HG03196 (cell line): ENCODE measurements around the gene DGKI.
"Not testable (repeated sequence)": the region's sequence is repeated elsewhere in the genome, so short reads cannot be mapped to it uniquely, and the experiment has no call there.

ENCODE experiments used
- ATAC-seq: cut with Tn5 transposase; IDR thresholded peaks from one replicate; pipeline ENCODE4 v1.9.1; 2021; ENCODE audit not compliant: unreplicated experiment

The DGKI gene

DNA sequence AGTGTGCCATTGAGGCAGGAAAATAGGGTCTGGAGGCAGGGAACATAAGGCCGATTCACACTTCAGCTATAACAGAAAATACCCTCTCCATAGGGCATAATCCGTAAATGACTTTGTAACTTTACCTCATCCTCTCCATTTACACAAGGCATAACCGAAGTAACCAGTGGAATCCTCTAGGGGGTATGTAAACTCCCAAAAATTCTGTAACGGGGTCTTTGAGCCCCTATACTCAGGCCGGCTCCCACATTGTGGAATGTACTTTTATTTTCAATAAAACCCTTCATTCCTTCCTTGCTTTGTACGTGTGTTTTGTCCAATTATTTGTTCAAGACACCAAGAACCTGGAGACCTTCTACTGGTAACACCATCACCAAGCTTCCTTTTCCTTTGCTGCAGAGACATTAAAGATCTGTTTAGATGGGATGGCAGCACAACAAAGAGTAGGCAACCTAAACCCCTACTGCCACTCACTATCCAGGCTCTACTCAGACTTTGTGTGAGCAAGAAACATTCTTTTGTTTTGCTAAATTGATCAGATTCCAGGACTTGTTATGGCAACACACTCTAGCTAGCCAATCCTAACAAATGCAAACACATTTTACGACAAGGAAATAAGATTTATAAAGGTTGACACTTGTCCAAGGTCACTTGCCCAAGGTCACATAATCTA, 99.3 kb downstream of the DGKI start:
- no peak for ATAC-seq

DNA sequence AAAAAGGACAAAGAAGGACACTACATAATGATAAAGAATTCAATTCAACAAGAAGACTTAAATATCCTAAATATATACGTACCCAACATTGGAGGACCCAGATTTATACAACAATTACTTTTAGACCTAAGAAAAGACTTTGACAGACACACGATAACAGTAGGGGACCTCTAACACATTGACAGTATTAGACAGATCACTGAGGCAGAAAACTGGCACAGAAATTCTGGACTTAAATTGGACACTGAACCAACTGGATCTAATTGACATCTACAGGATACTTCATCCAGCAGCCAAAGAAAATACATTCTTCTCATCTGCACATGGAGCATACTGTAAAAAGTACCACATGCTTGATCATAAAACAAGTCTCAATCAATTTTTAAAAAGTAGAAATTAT, 103.8 kb downstream of the DGKI start:
- no peak for ATAC-seq

DNA sequence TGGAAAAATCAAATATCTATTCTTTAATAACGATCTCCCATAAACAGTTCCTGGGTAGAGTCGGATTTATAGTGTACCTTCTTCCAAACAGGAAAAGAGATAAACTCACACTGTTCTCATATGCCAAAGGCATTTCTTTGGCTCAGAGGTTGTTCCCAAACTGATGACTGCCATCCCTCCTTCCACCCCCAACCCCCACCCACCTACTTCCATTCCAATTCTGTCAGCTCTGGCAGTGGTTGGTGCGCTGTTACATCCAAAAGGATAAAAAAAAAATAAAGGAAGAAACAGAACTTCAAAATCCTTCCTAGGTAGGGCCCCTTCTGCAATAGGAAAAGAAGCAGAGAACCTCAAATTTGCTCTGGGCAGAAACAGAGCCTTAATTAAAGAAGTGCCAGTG, 104.7 kb downstream of the DGKI start:
- ATAC-seq = no peak

DNA sequence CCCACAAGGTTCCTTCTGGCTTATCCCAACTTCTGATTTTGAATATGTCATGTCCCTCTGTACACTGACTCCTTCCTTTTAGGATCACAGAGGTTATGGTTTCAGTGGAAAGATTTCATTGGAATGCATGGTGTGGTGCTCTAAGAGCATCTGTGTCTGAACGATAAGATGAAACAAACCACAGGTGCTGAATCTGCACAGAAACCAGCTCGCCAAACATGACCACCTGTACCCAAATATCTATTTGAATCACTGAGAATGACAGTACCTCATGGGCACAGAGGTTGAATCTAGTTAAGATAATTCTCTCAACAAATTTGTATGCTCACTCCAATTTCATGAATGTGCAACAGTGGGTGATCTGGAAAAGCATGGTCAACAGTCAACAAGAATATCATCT, 105.3 kb downstream of the DGKI start:
- no peak for ATAC-seq

DNA sequence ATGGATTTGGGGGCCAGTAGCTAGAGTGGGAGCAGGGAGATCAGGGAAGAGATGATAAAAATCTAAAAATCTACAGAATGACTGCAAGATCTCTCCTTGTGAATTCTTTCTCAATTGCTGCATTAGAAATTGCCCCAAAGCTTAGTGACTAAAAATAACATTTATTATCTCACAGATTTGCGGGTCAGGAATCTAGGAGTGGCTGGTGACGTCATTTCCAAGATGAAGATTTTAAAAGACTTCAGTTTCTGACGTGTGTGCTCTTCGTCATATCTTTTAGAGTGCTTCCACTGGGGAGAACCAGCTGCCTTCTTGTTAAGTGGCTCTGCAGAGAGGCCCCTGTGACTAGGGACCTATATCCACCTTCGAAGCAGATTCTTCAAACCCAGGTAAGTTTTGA, 112.6 kb downstream of the DGKI start:
- no peak for ATAC-seq

DNA sequence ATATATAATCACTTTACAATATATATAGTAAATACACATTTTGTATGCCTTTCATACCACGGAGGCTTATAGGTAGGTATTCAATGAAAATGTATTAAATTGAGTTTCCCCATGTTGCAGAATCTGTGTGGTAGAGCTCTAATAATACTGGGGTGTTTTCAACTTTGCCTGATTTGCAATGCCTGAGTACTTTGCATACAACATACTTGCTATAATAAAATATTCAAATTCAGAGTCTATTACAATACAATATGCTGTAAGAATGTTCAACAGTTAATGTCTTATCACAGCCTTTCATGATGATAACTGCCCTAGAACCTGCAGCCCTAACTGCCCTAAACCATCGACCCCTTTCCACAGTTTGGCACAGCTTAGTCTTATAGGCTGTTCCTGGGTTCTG, 114.6 kb downstream of the DGKI start:
- ATAC-seq = no peak

DNA sequence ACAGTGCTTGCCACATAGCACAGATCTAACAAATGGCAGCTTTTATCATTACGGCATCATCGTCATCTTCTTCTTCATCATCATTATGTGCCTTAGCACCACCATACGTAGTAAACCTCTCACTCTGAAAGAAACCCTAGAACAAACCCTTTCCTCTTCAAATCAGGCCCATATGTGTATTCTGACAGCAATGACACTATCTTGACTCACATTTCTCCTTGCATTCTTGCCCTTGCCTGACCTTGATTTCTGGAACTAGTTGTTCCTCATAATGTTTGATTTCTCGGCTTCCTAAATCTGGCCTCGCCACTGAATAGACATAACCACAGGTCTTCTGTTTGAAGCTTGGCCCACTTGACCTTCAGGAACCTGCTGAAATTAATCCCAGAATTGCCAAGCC, 115.3 kb downstream of the DGKI start:
- ATAC-seq = no peak

DNA sequence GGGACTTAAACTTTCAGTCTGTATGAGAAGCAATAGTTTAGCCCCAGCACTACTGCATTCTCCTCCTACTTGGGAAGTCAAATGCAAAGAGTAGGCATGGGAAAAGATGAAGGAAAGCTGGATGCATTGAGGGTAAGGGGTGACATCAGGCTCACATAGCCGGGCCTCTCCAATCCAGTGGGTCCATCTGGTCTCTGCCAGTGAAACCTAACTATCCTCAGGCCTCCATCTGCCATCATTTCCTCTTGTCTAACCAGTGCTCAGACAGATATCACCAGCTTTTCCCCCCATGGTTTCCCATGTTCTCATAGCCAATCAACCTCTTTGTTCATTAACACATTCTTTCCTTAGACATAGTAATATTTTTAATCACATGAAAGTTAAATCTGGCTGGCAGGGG, 118.3 kb downstream of the DGKI start:
- no peak for ATAC-seq

DNA sequence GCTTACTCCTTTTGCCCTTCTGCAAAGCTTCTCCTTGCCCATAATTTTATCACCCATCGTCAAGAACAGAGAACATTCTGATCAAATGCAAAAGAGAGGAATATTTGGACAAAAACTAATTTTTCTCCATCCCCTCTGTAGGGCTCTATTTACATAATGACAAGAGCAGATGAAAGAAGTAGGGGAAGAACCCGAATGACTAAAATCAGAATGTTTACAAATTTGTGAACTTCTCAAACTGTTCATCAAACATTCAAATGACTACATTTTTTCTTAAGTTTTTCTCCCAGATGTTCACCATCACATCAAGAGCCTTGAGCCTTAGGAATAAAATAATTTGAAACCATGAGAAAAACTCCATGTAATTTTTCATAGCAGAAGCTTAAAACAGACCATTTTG, 119.4 kb downstream of the DGKI start:
- ATAC-seq = no peak

DNA sequence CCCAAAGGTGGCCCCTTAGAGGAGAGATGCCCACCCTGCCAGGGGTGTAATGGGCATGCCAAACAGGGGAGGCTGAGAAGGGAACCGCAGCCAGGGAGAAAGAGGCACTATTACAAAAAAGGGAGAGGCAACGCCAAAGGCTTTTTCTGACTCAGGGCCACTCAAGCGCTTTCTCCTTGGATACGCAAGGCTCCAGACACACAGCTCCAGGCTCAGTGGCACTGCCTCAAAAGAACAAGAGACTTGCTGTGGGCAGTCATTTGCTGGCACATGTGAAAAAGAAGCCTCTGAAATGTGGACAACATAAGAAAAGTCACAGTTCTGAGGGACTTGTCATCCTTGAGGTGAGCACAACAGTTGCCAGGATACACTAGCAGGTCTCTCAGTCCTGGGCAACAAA, 128.4 kb downstream of the DGKI start:
- ATAC-seq = no peak

DNA sequence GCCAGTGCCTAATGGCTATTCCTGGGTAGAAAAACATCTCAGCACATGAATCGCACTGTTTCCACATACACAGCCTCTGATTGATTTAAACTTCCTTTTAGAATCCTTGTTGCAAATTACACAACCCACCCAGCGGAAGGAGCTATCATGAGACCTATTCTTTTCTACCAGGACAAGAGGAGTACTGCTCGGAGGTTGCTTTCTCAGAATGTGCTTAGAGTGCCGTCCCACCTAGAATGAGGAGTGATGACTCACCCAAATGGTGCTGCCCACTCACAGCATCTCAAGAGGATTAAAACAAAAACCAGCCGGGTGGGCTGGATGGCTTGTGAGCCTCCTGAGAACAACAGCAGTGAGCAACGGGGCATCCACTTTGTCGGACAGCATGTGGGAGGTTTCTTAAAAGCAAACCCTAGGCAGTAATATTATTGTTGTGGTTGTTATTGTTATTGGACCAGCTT, 128.9 kb downstream of the DGKI start:
- ATAC-seq = no peak

DNA sequence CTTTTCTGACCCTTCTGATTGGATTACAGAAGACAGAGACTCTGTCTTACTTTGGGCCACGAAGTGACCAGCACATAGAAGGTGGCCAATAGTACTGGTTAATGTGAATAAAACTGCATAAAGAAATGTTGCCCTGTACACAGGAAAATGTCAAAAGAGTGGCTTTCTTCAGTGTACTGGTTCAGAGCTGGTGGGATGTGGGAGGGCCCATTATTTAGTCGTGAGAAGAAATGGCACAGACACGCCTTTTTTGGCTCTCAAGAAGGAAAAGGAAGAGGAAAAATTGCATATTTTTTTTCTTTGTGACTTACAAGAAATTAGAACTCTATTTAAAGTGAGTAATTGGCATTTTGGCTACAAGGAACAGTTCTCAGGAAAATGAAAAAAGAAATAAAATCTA, 129.7 kb downstream of the DGKI start:
- ATAC-seq = no peak

DNA sequence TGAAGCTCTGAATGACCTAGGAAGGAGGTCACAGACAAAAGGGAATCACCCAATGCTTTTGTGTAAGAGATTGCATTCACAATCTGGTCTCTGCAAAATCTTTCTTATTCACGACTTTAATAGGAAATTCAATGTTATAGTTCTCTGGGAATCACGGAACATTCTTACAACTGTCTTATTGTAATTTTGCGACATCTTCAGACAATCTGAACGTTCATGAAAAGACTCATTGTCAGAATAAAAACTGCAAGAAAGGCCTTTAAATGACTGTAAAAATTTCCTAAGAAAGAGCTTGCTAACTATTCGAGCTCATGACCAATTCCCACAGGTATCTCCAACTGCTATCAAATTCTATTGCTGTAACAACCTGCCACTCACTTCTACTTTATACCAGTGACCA, 130.7 kb downstream of the DGKI start:
- ATAC-seq = no peak

DNA sequence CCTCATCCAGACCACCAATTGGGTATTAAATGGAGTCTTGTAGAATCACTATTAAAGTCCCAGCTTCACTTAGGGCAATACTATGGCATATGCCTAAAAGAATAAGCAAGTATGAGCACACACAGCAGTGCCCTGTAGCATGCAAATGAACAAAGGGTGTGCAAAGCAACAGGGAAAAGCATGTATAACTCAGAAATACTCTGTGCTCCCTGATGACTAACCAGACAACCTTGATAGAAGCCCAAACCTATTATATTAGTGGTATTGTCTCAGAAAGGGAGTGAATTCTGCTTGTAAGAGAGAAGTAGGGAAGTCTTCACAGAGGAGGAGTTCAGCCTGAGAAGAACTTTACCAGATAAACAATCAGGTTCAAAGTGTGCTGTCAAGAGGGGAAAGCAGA, 131.2 kb downstream of the DGKI start:
- no peak for ATAC-seq

DNA sequence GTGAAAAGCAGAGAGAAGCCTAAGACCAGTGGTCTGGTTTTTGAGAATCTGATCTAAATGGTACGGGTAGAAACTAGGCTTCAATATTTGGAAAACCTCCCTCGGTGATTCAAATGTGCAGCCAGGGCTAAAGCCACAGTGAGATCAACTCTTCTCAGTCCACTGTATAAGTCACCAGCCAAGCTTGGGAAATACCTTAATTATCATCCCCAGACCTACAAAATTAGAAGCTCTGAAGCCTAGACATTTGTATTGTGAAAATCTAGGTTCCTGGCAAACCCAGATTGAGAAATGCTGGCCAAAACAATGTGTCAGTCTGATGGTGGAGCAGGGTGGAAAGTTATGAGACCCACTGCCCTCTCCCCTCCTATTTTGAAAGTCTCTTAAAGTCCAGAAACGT, 131.7 kb downstream of the DGKI start:
- ATAC-seq = no peak

DNA sequence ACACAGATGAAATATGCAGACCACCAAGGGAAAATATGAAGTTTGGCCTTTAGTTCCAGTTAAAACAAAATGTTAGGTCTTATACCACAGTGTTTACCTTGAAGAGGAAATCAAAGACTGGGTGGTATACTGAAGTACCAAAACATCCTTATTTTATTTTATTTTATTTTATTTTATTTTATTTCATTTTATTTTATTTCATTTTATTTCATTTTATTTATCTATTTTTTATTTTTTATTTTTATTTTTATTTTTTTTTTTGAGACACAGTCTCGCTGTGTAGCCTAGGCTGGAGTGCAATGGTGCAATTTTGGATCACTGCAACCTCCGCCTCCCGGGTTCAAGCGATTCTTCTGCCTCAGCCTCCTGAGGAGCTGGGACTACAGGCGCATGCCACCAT, 140.4 kb downstream of the DGKI start:
- not testable (repeated sequence) for ATAC-seq

DNA sequence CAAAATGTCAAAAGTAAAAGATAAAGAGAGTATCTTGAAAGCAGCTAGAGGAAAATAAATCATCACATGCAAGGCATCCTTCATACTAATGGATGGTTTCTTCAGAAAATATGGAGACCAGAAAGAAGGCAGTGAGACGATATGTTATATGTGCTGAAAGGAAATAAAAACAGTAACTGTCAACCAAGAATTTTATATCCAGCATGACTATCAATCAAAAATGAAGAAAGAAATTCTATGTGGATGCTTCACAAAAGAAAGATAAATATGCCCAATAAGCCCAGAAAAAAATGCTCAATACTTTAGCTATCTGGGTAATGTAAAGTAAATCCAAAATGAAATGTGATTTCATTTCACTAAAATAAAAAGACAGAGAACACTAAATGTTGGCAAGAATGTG, 142.1 kb downstream of the DGKI start:
- no peak for ATAC-seq

DNA sequence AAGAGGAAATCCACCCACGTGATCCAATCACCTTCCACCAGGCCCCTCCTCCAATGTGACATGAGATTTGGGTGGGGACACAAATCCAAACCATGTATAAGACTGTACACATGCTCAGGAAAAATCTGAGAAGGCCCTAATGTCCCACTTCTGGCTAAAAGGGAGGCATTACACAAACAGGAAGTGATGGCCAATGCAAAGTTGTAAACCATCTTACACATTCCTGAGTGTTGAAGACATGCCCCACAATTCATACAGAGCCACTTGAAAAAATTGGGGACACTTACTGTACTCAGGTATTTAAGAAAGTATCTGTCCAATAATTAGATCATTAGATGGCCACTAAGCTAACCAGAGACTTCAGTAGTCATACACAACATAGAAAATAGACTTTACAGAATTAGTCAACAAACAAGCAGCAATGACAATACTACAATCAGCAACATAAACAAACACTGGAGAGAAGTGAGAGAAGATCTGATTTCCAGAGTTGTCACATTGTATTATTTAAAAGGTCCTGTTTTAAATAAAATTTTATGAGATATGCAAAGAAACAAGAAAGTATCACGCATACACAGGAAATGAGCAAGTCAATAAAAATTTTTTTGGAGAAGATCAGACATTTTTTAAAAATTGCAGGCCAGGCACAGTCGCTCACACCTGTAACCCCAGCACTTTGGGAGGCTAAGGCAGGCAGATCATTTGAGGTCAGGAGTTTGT, 143.3 kb downstream of the DGKI start:
- ATAC-seq = no peak

DNA sequence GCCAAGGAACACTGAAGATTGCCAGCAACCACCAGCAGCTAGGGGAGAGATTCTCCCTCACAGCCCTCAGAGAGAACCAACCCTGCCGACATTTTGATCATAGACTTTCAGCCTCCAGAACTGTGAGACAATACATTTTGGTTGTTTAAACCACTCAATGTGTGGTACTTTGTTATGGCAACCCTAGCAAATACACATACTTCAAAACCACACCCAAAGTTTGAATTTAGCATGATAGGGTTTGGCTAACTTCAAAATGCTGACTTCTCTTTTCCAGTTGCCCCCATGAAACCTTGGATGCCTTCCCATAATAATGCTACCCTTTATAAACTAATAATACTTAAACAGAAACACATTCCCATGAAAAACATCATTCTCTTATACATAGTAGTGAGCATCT, 149.8 kb downstream of the DGKI start:
- ATAC-seq = no peak

DNA sequence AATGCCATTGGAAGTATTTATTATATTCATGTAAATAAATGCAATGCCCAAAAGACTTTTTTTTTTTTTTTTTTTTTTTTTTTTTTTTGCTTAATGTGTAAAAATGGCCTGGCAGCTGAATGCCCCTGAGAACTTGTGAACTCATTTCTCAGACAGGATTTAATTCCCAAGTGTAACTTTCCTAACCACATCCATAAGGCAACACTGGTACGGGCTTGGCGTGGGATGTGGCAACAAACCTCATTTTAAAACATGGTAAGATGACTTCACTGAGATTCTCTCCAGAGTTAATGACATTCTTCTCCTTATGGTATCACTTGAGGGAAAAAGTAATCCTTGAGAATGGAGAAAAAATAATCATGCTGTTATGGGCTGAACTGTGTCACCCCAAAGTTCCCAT, 150.4 kb downstream of the DGKI start:
- no peak for ATAC-seq

DNA sequence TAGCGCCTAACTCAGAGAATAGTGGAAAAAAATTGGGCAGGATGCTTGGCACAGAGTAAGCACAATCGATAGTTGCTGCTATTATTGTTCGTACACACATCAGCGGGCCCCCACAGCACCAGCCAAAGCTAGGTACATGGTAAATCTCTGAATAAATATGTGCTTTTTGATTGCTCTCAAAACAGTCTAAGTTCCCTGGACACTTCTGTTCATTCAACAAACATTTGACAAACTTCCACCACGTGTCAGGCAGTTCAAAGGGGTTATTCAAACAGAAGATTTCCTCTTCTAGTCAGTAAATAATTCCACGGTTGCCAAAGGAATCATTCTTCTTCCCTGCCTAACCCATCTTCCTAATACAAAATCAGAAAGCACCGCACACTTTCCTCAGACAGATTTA, 150.8 kb downstream of the DGKI start:
- ATAC-seq = no peak

DNA sequence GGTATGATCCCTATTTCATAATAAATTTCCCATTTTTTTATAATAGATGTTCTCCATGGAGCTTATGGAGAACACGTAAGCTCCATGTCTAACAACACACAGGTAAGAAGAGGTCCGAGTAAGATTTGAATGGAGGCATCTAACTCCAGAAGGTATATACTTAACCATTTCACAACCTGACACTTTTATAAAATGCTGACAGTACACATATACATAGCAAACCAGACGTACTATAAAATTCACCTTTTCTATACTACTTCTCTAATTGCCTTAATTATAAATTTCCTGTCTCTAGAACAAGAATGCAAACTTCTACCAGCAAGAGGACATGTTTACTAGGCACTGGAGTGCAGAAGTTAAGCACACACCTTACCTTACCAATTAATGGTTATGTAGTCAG, 151.3 kb downstream of the DGKI start:
- ATAC-seq = no peak

DNA sequence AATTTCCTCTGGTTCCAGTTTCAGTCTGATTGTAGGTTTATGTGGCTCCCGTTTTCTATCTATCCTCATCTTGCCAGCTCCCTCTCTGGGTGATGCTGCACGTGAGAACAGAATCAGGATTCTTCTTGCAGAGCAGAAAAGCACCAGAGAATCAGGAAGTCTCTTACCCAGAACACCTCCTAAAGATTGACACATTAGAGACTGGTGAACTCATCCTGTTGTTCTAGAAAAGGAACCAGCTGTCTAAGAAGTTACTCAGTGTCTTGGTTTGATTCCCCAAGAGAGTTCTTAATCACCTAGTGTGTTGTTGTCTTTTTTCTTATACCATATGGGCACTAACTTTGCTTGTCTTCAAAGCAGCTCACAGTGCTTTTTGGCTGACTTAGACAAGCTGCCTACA, 152.4 kb downstream of the DGKI start:
- peak; percentile 76 for ATAC-seq
